ENCODE results near the gene MAGI2. TPM values are rescaled to one million over a fixed set of nuclear protein-coding genes. Genes with fewer than 3 reads are reported as not detected.

The MAGI2 gene
- total and polyA plus RNA-seq, 2 experiments from 2014 or later, result 10.4 to 26.4 TPM

GRCh38 chr7:78043159-78043558 lies 1410.3 kb downstream of the MAGI2 start:
- ATAC-seq (no peak), DNase-seq (ENCODE audit: low spot score) (no peak)
- Mint-ChIP-seq H3K4me1 (peaks cover 30% of the 10 kb centered on the region), H3K9me3 (no peaks in the 10 kb centered on the region), H3K27ac (no peak overlapping the region), H3K36me3 (ENCODE audit: low read depth) (no peaks in the 10 kb centered on the region), H3K27me3 (ENCODE audit: insufficient read depth, low read depth, poor library complexity) (peaks cover 2% of the 10 kb centered on the region), H3K4me3 (no peak overlapping the region)
- H3K36me3 ChIP-seq (ENCODE audit: insufficient read depth), result no peaks in the 10 kb centered on the region
- no peak overlapping the region for H3K4me3 ChIP-seq
- no peak overlapping the region for H3K4me2 ChIP-seq
- peaks cover 19% of the 10 kb centered on the region for H3K4me1 ChIP-seq (ENCODE audit: insufficient read depth)
- H2AFZ ChIP-seq, result no peak overlapping the region
- peaks cover 3% of the 10 kb centered on the region; the same call in 1 of the 2 replicates for H3F3A ChIP-seq (replicated peaks; ENCODE audit: low read depth)
- TF ChIP-seq ZNF114 (CRISPR knock-in tag; IDR thresholded peaks at IDR 0.05) (no peak), JUNB (IDR thresholded peaks at IDR 0.05; ENCODE audit: unreplicated experiment) (no peak), STAT1 (IDR thresholded peaks at IDR 0.05; ENCODE audit: unreplicated experiment) (no peak), ZNF462 (CRISPR knock-in tag; IDR thresholded peaks at IDR 0.05) (no peak), ZNF331 (CRISPR knock-in tag; IDR thresholded peaks at IDR 0.05; ENCODE audit: low read depth) (no peak)
- no peaks in the 10 kb centered on the region for H3K27me3 ChIP-seq (ENCODE audit: insufficient read depth)
- H3K27ac ChIP-seq (ENCODE audit: low read depth), result no peak overlapping the region
- H4K20me1 ChIP-seq (replicated peaks; ENCODE audit: insufficient read depth), result no peaks in the 10 kb centered on the region
- no peaks in the 10 kb centered on the region for H3K9me2 ChIP-seq (ENCODE audit: insufficient read depth)
- no peaks in the 10 kb centered on the region for H3K79me2 ChIP-seq (replicated peaks; ENCODE audit: insufficient read depth)

- no peak overlapping the region for H3K27ac ChIP-seq (ENCODE audit: low read depth)
- Mint-ChIP-seq H3K27ac (no peak overlapping the region), H3K27me3 (ENCODE audit: insufficient read depth, low read depth, poor library complexity) (peaks cover 2% of the 10 kb centered on the region), H3K36me3 (ENCODE audit: low read depth) (no peaks in the 10 kb centered on the region), H3K4me3 (no peak overlapping the region), H3K9me3 (no peaks in the 10 kb centered on the region), H3K4me1 (peaks cover 39% of the 10 kb centered on the region)
- DNase-seq (ENCODE audit: low spot score) (no peak), ATAC-seq (no peak)
- H2AFZ ChIP-seq, result no peak overlapping the region
- H3K4me2 ChIP-seq, result no peak overlapping the region
- H3F3A ChIP-seq (replicated peaks; ENCODE audit: low read depth), result peaks cover 3% of the 10 kb centered on the region; the same call in 1 of the 2 replicates
- H3K79me2 ChIP-seq (replicated peaks; ENCODE audit: insufficient read depth), result no peaks in the 10 kb centered on the region
- H3K4me3 ChIP-seq, result no peak overlapping the region
- no peaks in the 10 kb centered on the region for H3K9me2 ChIP-seq (ENCODE audit: insufficient read depth)
- H3K4me1 ChIP-seq (ENCODE audit: insufficient read depth), result peaks cover 35% of the 10 kb centered on the region
- H4K20me1 ChIP-seq (replicated peaks; ENCODE audit: insufficient read depth), result no peaks in the 10 kb centered on the region
- no peaks in the 10 kb centered on the region for H3K27me3 ChIP-seq (ENCODE audit: insufficient read depth)
- no peaks in the 10 kb centered on the region for H3K36me3 ChIP-seq (ENCODE audit: insufficient read depth)
- TF ChIP-seq, protein P1, sequence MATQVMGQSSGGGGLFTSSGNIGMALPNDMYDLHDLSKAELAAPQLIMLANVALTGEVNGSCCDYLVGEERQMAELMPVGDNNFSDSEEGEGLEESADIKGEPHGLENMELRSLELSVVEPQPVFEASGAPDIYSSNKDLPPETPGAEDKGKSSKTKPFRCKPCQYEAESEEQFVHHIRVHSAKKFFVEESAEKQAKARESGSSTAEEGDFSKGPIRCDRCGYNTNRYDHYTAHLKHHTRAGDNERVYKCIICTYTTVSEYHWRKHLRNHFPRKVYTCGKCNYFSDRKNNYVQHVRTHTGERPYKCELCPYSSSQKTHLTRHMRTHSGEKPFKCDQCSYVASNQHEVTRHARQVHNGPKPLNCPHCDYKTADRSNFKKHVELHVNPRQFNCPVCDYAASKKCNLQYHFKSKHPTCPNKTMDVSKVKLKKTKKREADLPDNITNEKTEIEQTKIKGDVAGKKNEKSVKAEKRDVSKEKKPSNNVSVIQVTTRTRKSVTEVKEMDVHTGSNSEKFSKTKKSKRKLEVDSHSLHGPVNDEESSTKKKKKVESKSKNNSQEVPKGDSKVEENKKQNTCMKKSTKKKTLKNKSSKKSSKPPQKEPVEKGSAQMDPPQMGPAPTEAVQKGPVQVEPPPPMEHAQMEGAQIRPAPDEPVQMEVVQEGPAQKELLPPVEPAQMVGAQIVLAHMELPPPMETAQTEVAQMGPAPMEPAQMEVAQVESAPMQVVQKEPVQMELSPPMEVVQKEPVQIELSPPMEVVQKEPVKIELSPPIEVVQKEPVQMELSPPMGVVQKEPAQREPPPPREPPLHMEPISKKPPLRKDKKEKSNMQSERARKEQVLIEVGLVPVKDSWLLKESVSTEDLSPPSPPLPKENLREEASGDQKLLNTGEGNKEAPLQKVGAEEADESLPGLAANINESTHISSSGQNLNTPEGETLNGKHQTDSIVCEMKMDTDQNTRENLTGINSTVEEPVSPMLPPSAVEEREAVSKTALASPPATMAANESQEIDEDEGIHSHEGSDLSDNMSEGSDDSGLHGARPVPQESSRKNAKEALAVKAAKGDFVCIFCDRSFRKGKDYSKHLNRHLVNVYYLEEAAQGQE (IDR thresholded peaks at IDR 0.05; ENCODE audit: unreplicated experiment), result no peak
- no peak for TF ChIP-seq POLR2AphosphoS5 (IDR thresholded peaks at IDR 0.05; ENCODE audit: low read depth)
Observed at GRCh38 chr7:78041423-78041822, 1412.0 kb downstream of the MAGI2 start.
